ENCODE results near the gene HNRNPDL.

HNRNPDL gene

GRCh38 chr4:82376109-82376508, 54.2 kb downstream of the HNRNPDL start:
- TF ChIP-seq CTCF (IDR thresholded peaks at IDR 0.05; ENCODE audit: low read depth, low read length, missing control alignments) = no peak
- DNase-seq (ENCODE audit: low read depth) = no peak
- H3K4me3 ChIP-seq (ENCODE audit: low read depth, low read length) = peak overlapping the region; percentile 99

GRCh38 chr4:82373816-82374625, 56.2 kb downstream of the HNRNPDL start, which contains the start of gene HNRNPD:
Gene HNRNPD (minus strand): TSS chr4:82373991. CDS start chr4:82373678, 313 bp downstream.
- peak within 1 kb of the TSS; percentile 99 for H3K4me3 ChIP-seq (ENCODE audit: low read depth, low read length)
- DNase-seq (ENCODE audit: low read depth) = peak; percentile 99
- TF ChIP-seq CTCF (IDR thresholded peaks at IDR 0.05; ENCODE audit: low read depth, low read length, missing control alignments) = no peak

- DNase-seq (ENCODE audit: low read depth) = no peak
- no peak for TF ChIP-seq CTCF (IDR thresholded peaks at IDR 0.05; ENCODE audit: low read depth, low read length, missing control alignments)
- peak overlapping the region; percentile 99 for H3K4me3 ChIP-seq (ENCODE audit: low read depth, low read length)
These were observed 56.8 kb downstream of the HNRNPDL start for GRCh38 chr4:82373486-82373815.
